Esophagus squamous epithelium (tissue), 5 donors: ENCODE results near the gene KLK15. TPM values are rescaled to one million over a fixed set of nuclear protein-coding genes. Genes with fewer than 3 reads are reported as not detected.

Source experiments
- DNase-seq: peaks from one replicate; lab custom pipeline; 2025; lab: John Stamatoyannopoulos, UW
- H3K27ac ChIP-seq, 4 donors: fragments of 200-600 bp; sonication (generic); one replicate each; pipeline ENCODE4 v1.5.1; 2016 to 2019; ENCODE audit warnings: mild to moderate bottlenecking in 1 of 4
- H3K27me3 ChIP-seq, 4 donors: fragments of 200-600 bp; sonication (generic); 1 replicate in 3 of 4; 2 replicates in 1 of 4; pipeline versions ENCODE4 v1.5.1 to v1.6.0; 2017 to 2021; ENCODE audit warnings: antibody characterized with exemption in 1 of 4
- H3K36me3 ChIP-seq, 3 donors: fragments of 200-600 bp; sonication (generic); one replicate each; pipeline ENCODE4 v1.5.1; 2016 to 2019
- H3K4me1 ChIP-seq, 3 donors: fragments of 200-600 bp; sonication (generic); one replicate each; pipeline ENCODE4 v1.5.1; 2017 to 2019
- H3K4me3 ChIP-seq, 4 donors: fragments of 200-600 bp; sonication (generic); 1 replicate in 3 of 4; 2 replicates in 1 of 4; pipeline ENCODE4 v1.5.1; 2016 to 2019; ENCODE audit warnings: mild to moderate bottlenecking in 2 of 4, moderate library complexity in 1 of 4
- H3K9me3 ChIP-seq, 3 donors: fragments of 200-600 bp; sonication (generic); one replicate each; pipeline ENCODE4 v1.5.1; 2016 to 2019
- POLR2A ChIP-seq, 4 donors: fragments of 450-650 bp; IDR thresholded peaks; one replicate each; pipeline ENCODE4 v1.6.1; 2017; ENCODE audit warnings: antibody characterized with exemption in 4 of 4, mild to moderate bottlenecking in 4 of 4, moderate library complexity in 3 of 4
- WGBS, 2 donors: methylation state at CpG; one replicate each; pipeline ENCODE4 v1.1.5; 2018; 5-methylcytosine and 5-hydroxymethylcytosine counted together
- intact Hi-C: fragments of 100-400 bp; cut with DNase I; formaldehyde crosslinking; loops from one replicate; pipeline ENCODE4 v1.15.0; 2022
- total RNA-seq, 4 donors: library from RNA; depleted of rRNA; stranded (reverse); fragments of >200 nt; gene quantifications; one replicate each; pipeline ENCODE4 v1.1.0, GENCODE V29; 2016
- TF ChIP-seq, protein P1 (sequence below), 6 experiments: fragments of 450-650 bp in 4 of 6; fragments of 200-600 bp in 2 of 6; sonication (generic) in 2 of 6; IDR thresholded peaks; one replicate each; pipeline ENCODE4 v1.5.1; 2016 to 2019; ENCODE audit warnings: antibody characterized with exemption in 6 of 6, mild to moderate bottlenecking in 4 of 6, moderate library complexity in 4 of 6
- donor health status: DM: yes; HTN: yes; CAD: no.

Gene KLK15
- total RNA-seq, 4 donors from 2014 or later: not detected

DNA sequence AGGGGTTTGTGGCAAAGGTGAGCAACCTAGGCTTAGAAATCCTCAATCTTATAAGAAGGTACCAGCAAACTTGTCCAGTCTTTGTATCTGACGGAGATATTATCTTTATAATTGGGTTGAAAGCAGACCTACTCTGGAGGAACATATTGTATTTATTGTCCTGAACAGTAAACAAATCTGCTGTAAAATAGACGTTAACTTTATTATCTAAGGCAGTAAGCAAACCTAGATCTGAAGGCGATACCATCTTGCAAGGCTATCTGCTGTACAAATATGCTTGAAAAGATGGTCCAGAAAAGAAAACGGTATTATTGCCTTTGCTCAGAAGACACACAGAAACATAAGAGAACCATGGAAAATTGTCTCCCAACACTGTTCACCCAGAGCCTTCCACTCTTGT is 36.1 kb upstream of the KLK15 start:
- no peak overlapping the region for H3K4me3 ChIP-seq
- H3K27ac ChIP-seq: no peak overlapping the region
- no peaks in the 10 kb centered on the region for H3K4me1 ChIP-seq
- no peaks in the 10 kb centered on the region for H3K36me3 ChIP-seq
- no peak for DNase-seq
- 73 to 75% methylated on average over 4 of the region's 4 CpGs for WGBS, 2 donors
- intact Hi-C loops: no loop called here
- no peaks in the 10 kb centered on the region for H3K9me3 ChIP-seq
- TF ChIP-seq, protein P1, sequence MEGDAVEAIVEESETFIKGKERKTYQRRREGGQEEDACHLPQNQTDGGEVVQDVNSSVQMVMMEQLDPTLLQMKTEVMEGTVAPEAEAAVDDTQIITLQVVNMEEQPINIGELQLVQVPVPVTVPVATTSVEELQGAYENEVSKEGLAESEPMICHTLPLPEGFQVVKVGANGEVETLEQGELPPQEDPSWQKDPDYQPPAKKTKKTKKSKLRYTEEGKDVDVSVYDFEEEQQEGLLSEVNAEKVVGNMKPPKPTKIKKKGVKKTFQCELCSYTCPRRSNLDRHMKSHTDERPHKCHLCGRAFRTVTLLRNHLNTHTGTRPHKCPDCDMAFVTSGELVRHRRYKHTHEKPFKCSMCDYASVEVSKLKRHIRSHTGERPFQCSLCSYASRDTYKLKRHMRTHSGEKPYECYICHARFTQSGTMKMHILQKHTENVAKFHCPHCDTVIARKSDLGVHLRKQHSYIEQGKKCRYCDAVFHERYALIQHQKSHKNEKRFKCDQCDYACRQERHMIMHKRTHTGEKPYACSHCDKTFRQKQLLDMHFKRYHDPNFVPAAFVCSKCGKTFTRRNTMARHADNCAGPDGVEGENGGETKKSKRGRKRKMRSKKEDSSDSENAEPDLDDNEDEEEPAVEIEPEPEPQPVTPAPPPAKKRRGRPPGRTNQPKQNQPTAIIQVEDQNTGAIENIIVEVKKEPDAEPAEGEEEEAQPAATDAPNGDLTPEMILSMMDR (IDR thresholded peaks at IDR 0.05): no peak
- no peak for TF ChIP-seq POLR2A (IDR thresholded peaks at IDR 0.05)
- peaks cover 0 to 85% (median 0%) of the 10 kb centered on the region in 4 donors for H3K27me3 ChIP-seq

GRCh38 chr19:50861496-50862286 is 28.3 kb upstream of the KLK15 start:
- Histone ChIP-seq H3K4me3 (no peak overlapping the region), H3K27me3 (peaks cover 0 to 74% (median 0%) of the 10 kb centered on the region in 4 donors), H3K27ac (no peak overlapping the region), H3K36me3 (no peaks in the 10 kb centered on the region), H3K4me1 (peaks cover 0 to 20% (median 0%) of the 10 kb centered on the region in 3 donors), H3K9me3 (no peaks in the 10 kb centered on the region)
- no peak for TF ChIP-seq POLR2A (IDR thresholded peaks at IDR 0.05)
- TF ChIP-seq, protein P1 (IDR thresholded peaks at IDR 0.05): no peak
- intact Hi-C loops: no loop called here
- no peak for DNase-seq
- whole genome bisulfite sequencing, 2 donors: 77 to 84% methylated on average over 7 of the region's 7 CpGs

DNA sequence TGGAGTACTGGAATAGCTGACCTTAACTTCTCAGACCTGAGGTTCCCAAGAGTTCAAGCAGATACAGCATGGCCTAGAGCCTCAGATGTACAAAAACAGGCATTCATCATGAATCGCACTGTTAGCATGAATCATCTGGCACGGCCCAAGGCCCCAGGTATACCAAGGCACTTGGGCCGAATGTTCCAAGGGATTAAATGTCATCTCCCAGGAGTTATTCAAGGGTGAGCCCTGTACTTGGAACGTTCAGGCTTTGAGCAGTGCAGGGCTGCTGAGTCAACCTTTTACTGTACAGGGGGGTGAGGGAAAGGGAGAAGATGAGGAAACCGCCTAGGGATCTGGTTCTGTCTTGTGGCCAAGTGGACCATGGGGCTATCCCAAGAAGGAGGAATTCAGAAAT is 27.6 kb upstream of the KLK15 start:
- DNase-seq: no peak
- no peak for TF ChIP-seq POLR2A (IDR thresholded peaks at IDR 0.05)
- TF ChIP-seq, protein P1 (IDR thresholded peaks at IDR 0.05): no peak
- WGBS, 2 donors: 18 to 44% methylated on average over 4 to 5 of the region's 5 CpGs
- Histone ChIP-seq H3K4me3 (no peak overlapping the region), H3K9me3 (no peaks in the 10 kb centered on the region), H3K27me3 (peaks cover 0 to 74% (median 0%) of the 10 kb centered on the region in 4 donors), H3K27ac (peak overlapping the region in 1 of 4 donors; percentile 27), H3K36me3 (no peaks in the 10 kb centered on the region), H3K4me1 (peaks cover 0 to 20% (median 0%) of the 10 kb centered on the region in 3 donors)
- intact Hi-C loops: no loop called here

DNA sequence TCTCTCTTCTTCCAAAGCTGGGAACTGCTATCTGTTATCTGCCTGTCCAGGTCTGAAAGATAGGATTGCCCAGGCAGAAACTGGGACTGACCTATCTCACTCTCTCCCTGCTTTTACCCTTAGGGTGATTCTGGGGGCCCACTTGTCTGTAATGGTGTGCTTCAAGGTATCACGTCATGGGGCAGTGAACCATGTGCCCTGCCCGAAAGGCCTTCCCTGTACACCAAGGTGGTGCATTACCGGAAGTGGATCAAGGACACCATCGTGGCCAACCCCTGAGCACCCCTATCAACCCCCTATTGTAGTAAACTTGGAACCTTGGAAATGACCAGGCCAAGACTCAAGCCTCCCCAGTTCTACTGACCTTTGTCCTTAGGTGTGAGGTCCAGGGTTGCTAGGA is 26.5 kb upstream of the KLK15 start:
- Histone ChIP-seq H3K4me3 (no peak overlapping the region), H3K27ac (no peak overlapping the region), H3K9me3 (no peaks in the 10 kb centered on the region), H3K27me3 (peaks cover 0 to 80% (median 0%) of the 10 kb centered on the region in 4 donors), H3K4me1 (peaks cover 0 to 20% (median 0%) of the 10 kb centered on the region in 3 donors), H3K36me3 (no peaks in the 10 kb centered on the region)
- intact Hi-C loops: no loop called here
- TF ChIP-seq POLR2A (IDR thresholded peaks at IDR 0.05): no peak
- TF ChIP-seq, protein P1 (IDR thresholded peaks at IDR 0.05): no peak
- 80% methylated on average over 3 of the region's 4 CpGs; no CpG with 5 or more reads in 1 of the 2 donors for WGBS, 2 donors
- DNase-seq: no peak

DNA sequence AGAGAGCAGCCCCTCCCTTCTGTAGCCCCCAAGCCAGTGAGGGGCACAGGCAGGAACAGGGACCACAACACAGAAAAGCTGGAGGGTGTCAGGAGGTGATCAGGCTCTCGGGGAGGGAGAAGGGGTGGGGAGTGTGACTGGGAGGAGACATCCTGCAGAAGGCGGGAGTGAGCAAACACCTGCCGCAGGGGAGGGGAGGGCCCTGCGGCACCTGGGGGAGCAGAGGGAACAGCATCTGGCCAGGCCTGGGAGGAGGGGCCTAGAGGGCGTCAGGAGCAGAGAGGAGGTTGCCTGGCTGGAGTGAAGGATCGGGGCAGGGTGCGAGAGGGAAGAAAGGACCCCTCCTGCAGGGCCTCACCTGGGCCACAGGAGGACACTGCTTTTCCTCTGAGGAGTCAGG is 25.5 kb upstream of the KLK15 start:
- peaks cover 0 to 84% (median 0%) of the 10 kb centered on the region in 4 donors for H3K27me3 ChIP-seq
- no peak overlapping the region for H3K27ac ChIP-seq
- WGBS, 2 donors: 9 to 23% methylated on average over 7 of the region's 7 CpGs
- peaks cover 0 to 20% (median 0%) of the 10 kb centered on the region in 3 donors for H3K4me1 ChIP-seq
- no peak overlapping the region for H3K4me3 ChIP-seq
- TF ChIP-seq POLR2A (IDR thresholded peaks at IDR 0.05): no peak
- TF ChIP-seq, protein P1 (IDR thresholded peaks at IDR 0.05): no peak
- intact Hi-C loops: no loop called here
- H3K9me3 ChIP-seq: no peaks in the 10 kb centered on the region
- DNase-seq: no peak
- no peaks in the 10 kb centered on the region for H3K36me3 ChIP-seq
